GM12874 (cell line): Measurements from ENCODE around the gene BDNF.

ENCODE experiments used
- TF ChIP-seq, protein P1 (sequence below): IDR thresholded peaks from 2 replicates; pipeline ENCODE4 v1.5.1; 2011; ENCODE audit warnings: low read depth, mild to moderate bottlenecking, control low read depth, low read length, moderate library complexity; ENCODE audit not compliant: insufficient read depth

BDNF gene

GRCh38 chr11:27646051-27646818, 54.0 kb downstream of the BDNF start:
- TF ChIP-seq, protein P1, sequence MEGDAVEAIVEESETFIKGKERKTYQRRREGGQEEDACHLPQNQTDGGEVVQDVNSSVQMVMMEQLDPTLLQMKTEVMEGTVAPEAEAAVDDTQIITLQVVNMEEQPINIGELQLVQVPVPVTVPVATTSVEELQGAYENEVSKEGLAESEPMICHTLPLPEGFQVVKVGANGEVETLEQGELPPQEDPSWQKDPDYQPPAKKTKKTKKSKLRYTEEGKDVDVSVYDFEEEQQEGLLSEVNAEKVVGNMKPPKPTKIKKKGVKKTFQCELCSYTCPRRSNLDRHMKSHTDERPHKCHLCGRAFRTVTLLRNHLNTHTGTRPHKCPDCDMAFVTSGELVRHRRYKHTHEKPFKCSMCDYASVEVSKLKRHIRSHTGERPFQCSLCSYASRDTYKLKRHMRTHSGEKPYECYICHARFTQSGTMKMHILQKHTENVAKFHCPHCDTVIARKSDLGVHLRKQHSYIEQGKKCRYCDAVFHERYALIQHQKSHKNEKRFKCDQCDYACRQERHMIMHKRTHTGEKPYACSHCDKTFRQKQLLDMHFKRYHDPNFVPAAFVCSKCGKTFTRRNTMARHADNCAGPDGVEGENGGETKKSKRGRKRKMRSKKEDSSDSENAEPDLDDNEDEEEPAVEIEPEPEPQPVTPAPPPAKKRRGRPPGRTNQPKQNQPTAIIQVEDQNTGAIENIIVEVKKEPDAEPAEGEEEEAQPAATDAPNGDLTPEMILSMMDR, result no peak

- TF ChIP-seq, protein P1, result no peak
Measured at GRCh38 chr11:27642954-27643353, 57.3 kb downstream of the BDNF start.

DNA sequence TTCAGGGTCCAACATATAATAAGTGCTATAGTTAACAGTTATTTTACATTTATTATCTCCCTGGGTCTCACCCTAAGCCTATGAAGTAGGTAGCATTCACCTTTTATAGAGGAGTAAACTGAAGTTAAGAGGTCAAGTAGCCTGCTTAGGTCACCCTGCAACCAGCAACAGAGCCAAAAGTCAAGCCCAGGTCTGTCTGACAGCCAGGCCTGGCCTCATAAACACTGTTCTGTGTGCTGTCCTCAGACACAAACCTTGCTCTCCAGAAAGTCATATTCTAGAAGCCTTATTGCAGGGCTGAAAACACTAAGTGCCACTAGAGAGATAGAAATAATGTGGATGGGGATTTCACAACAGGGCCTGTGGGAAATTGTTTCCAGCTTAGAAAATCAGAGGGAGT, 59.3 kb downstream of the BDNF start:
- TF ChIP-seq, protein P1, result no peak

DNA sequence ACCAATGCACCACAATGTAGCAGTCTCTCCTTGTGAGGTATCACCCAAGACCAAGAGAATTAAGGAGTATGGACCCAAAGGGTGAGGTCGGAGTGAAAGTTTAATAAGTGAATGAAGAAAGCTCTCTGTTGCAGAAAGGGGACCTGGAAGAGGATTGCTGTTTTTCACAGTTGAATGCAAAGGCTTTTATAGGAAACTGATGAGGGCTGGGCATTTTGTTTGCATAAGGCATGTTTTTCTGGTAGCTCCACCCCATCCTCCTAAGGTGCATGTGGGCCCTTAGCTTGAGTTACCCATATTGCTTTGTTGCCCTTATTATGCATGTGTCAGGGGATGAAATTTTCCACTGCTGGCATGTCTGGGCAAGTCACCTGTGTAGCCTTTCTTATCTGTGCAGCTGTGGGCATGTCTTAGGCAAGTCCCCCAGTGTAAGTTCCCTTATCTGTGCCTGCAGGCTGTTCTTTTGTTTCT, 64.7 kb downstream of the BDNF start:
- TF ChIP-seq, protein P1, result no peak

- TF ChIP-seq, protein P1, result no peak
Measured at GRCh38 chr11:27627979-27628378, 72.3 kb downstream of the BDNF start.

- TF ChIP-seq, protein P1, result no peak
Measured at GRCh38 chr11:27626938-27627586, 73.2 kb downstream of the BDNF start.

- TF ChIP-seq, protein P1, result no peak
Measured at GRCh38 chr11:27626269-27626937, 73.9 kb downstream of the BDNF start.
